Choroid plexus epithelial cell (primary cell): Measurements from ENCODE around the gene CDH13.

Experiments used
- DNase-seq: peaks from one replicate; pipeline ENCODE4 v3.0.0-alpha.2; 2010; ENCODE audit warnings: low read depth
- H3K4me3 ChIP-seq: 2 replicates; pipeline ENCODE4 v1.5.1; 2011; ENCODE audit warnings: low read depth, mild to moderate bottlenecking, control low read depth, low read length, moderate library complexity
- CTCF ChIP-seq: conservative IDR thresholded peaks from 2 replicates; pipeline ENCODE4 v1.5.1; 2011; ENCODE audit warnings: low read depth, mild to moderate bottlenecking, control low read depth, inconsistent platforms, low read length, moderate library complexity

The CDH13 gene

GRCh38 chr16:83840060-83840617, 1213.4 kb downstream of the CDH13 start:
- TF ChIP-seq CTCF: no peak
- no peak for DNase-seq
- H3K4me3 ChIP-seq: no peak overlapping the region

DNA sequence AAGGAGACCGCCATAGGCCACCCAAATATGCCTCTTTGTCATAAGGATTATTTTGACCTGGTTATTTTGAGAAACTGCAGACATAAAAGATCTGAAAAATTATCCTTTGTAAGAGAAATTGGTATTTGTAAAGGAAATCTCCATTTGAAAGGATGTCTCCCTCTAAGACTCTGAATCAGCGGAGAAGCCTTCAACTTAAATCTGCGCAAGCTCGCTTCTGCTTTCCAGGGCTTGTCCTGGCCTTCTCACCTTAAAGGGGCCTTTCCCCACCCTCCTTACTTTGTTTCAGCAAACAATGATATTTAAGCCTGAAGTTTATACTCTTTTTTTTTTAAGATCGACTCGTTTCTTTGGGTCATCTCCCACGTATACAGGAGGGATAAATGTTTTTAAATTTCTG, 1215.5 kb downstream of the CDH13 start:
- H3K4me3 ChIP-seq: no peak overlapping the region
- TF ChIP-seq CTCF: no peak
- peak; percentile 26 for DNase-seq

DNA sequence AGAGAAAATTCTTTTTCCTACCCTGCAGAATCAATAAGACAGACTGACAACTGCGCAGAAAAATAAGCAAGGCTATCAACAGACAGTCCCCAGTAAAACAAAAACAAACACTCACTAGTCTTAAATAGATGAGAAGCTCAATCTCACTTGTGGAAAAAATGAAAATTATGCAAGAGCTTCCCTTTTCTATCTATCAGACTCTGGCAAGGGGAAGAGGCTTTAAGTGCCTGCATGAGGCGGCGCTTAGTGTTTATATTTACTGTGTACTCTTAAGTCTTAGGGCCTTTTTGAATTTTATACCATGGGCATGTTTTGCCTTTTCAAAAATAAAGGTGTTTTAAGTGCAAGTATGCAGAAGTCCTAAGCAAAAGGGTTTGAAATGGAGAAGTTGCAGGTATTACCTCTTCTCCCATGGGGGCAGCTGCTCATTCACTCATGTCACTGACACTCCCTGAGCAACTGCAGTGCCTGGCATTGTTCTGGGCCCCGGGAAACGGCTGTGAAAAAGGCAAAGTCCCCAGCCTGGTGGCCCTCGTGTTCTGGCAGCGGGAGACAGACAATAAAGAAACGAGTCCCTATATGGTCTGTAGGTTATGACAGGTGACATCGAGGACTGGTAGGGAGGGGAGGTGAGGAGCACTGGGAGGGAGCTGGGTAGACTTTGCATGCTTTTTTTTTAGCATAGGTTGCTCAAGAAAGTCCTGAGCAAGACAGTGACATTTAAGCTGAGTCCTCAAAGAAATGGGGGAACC, 1216.2 kb downstream of the CDH13 start:
- peak; percentile 35 for DNase-seq
- no peak for TF ChIP-seq CTCF
- no peak overlapping the region for H3K4me3 ChIP-seq

DNA sequence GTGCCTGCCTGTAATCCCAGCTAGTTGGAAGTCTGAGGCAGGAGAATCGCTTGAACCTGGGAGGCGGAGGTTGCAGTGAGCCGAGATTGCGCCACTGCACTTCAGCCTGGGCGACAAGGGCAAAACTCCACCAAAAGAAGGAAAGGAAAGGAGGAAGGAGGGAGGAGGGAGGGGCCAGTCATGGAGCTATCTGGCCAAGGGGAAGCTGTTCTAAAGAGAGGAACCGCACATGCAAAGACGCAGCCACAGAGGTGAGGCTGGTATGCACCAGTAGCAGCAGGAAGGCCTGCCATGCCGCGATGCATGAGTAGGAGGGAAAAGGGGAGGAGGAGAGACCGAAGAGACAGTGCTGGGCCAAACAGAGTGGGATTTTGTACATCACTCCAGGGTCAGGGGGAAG, 1216.9 kb downstream of the CDH13 start:
- DNase-seq: no peak
- no peak for TF ChIP-seq CTCF

GRCh38 chr16:83845263-83845662, 1218.5 kb downstream of the CDH13 start:
- no peak for TF ChIP-seq CTCF
- DNase-seq: no peak
- H3K4me3 ChIP-seq: no peak overlapping the region

More for the DNA sequence above, 1216.9 kb downstream of the CDH13 start:
- H3K4me3 ChIP-seq: no peak overlapping the region

GRCh38 chr16:83847371-83848225, 1220.8 kb downstream of the CDH13 start:
- H3K4me3 ChIP-seq: no peak overlapping the region
- DNase-seq: no peak
- no peak for TF ChIP-seq CTCF
